HG03095 (cell line): ENCODE measurements around the gene RNF187.
"Not testable (repeated sequence)": the region's sequence is repeated elsewhere in the genome, so short reads cannot be mapped to it uniquely, and the experiment has no call there.

Experiments
- ATAC-seq: cut with Tn5 transposase; IDR thresholded peaks from one replicate; pipeline ENCODE4 v1.9.1; 2021; ENCODE audit warnings: moderate library complexity; ENCODE audit not compliant: unreplicated experiment

Gene RNF187

GRCh38 chr1:228483789-228484188, 3.4 kb upstream of the RNF187 start:
- no peak for ATAC-seq

GRCh38 chr1:228486596-228487335, 416 bp upstream of the RNF187 start:
- peak; percentile 51 for ATAC-seq

GRCh38 chr1:228488125-228488817, 1.1 kb downstream of the RNF187 start:
- no peak for ATAC-seq

- ATAC-seq, result no peak
Observed at GRCh38 chr1:228488818-228489674, 1.9 kb downstream of the RNF187 start.

- no peak for ATAC-seq
Observed at GRCh38 chr1:228490120-228491078, 3.2 kb downstream of the RNF187 start.

- ATAC-seq, result no peak
Observed at GRCh38 chr1:228493141-228494043, 6.2 kb downstream of the RNF187 start.

GRCh38 chr1:228494044-228494353, 6.8 kb downstream of the RNF187 start:
- no peak for ATAC-seq

GRCh38 chr1:228494391-228494790, 7.2 kb downstream of the RNF187 start:
- ATAC-seq, result no peak

GRCh38 chr1:228494970-228495853, 8.0 kb downstream of the RNF187 start:
- no peak for ATAC-seq

GRCh38 chr1:228496084-228496483, 8.9 kb downstream of the RNF187 start:
- no peak for ATAC-seq

- ATAC-seq, result no peak
Observed at GRCh38 chr1:228496494-228496893, 9.3 kb downstream of the RNF187 start.

- no peak for ATAC-seq
Observed at GRCh38 chr1:228497206-228497605, 10.0 kb downstream of the RNF187 start.

GRCh38 chr1:228497817-228498216, 10.6 kb downstream of the RNF187 start:
- no peak for ATAC-seq

- no peak for ATAC-seq
Observed at GRCh38 chr1:228500143-228500734, 13.1 kb downstream of the RNF187 start.

- peak; percentile 90 for ATAC-seq
Observed at GRCh38 chr1:228500901-228501871, 14.0 kb downstream of the RNF187 start.

GRCh38 chr1:228502522-228502921, 15.3 kb downstream of the RNF187 start:
- ATAC-seq, result no peak

GRCh38 chr1:228505944-228506343, 18.8 kb downstream of the RNF187 start:
- not testable (repeated sequence) for ATAC-seq
